ENCODE data around the gene SEC61A2.

The SEC61A2 gene

DNA sequence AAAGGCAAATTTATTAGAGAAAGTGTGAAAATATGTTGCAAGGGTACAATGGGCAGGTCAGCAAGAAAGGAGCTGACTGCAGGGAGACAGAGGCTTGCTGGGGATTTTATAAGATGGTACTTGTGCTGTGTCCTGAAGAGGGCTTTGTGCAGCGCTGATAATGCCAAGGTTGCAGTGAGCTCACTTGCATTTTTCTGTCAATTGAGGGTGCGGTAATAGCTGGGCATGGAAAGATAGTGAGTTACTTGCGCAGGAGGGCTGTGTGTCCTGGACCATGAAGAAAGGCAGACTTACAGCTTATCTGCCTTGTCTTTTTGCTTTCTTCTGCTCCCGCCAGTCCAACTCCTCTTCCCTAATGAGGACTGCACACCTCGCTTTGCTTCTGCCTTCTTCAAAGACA, 79.0 kb downstream of the SEC61A2 start:
- TF ChIP-seq, protein P1, sequence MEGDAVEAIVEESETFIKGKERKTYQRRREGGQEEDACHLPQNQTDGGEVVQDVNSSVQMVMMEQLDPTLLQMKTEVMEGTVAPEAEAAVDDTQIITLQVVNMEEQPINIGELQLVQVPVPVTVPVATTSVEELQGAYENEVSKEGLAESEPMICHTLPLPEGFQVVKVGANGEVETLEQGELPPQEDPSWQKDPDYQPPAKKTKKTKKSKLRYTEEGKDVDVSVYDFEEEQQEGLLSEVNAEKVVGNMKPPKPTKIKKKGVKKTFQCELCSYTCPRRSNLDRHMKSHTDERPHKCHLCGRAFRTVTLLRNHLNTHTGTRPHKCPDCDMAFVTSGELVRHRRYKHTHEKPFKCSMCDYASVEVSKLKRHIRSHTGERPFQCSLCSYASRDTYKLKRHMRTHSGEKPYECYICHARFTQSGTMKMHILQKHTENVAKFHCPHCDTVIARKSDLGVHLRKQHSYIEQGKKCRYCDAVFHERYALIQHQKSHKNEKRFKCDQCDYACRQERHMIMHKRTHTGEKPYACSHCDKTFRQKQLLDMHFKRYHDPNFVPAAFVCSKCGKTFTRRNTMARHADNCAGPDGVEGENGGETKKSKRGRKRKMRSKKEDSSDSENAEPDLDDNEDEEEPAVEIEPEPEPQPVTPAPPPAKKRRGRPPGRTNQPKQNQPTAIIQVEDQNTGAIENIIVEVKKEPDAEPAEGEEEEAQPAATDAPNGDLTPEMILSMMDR (IDR thresholded peaks at IDR 0.05; ENCODE audit: low read depth, low read length) = no peak
- DNase-seq (ENCODE audit: extremely low read depth, low read depth) = no peak

DNA sequence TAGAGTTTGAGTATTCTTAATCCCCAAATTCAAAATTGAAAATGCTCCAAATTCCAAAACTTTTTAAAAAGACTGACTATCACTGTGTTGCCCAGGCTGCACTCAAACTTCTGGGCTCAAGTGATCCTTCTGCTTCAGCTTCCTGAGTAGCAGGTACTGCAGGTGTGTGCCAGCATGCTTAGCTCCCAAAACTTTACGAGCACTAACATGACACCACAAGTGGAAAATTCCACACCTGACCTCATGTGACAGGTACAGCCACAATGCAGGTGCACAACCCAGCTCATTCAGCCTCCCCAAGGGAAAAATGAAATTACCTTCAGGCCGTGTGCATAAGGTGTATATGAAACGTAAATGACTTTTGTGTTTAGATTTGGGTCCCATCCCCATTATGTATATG, 83.0 kb downstream of the SEC61A2 start:
- TF ChIP-seq, protein P1 (IDR thresholded peaks at IDR 0.05; ENCODE audit: low read depth, low read length) = no peak
- DNase-seq (ENCODE audit: extremely low read depth, low read depth) = no peak

- DNase-seq (ENCODE audit: extremely low read depth, low read depth) = no peak
- TF ChIP-seq, protein P1 (IDR thresholded peaks at IDR 0.05; ENCODE audit: low read depth, low read length) = no peak
Observed at GRCh38 chr10:12213621-12214020, 84.1 kb downstream of the SEC61A2 start.

- no peak for DNase-seq (ENCODE audit: extremely low read depth, low read depth)
- TF ChIP-seq, protein P1 (IDR thresholded peaks at IDR 0.05; ENCODE audit: low read depth, low read length) = no peak
Observed at GRCh38 chr10:12214093-12214492, 84.6 kb downstream of the SEC61A2 start.

GRCh38 chr10:12214763-12215218, 85.3 kb downstream of the SEC61A2 start:
- TF ChIP-seq, protein P1 (IDR thresholded peaks at IDR 0.05; ENCODE audit: low read depth, low read length) = peak; percentile 62
- DNase-seq (ENCODE audit: extremely low read depth, low read depth) = peak; percentile 44
